SK-N-SH (cell line): ENCODE results near the gene NFAT5. TPM values are rescaled to one million over a fixed set of nuclear protein-coding genes. Genes with fewer than 3 reads are reported as not detected.

Experiments
- CTCF ChIA-PET: fragments of 300-600, 350-600 bp; formaldehyde crosslinking; extraction: SDS; loops from one replicate; lab custom pipeline; 2021; lab: Yijun Ruan, JAX
- POLR2A ChIA-PET: fragments of 350-600 bp; sonication (Branson Sonifier 250); formaldehyde crosslinking; extraction: SDS; loops from one replicate; lab custom pipeline; 2020; ENCODE audit warnings: antibody characterized with exemption, inconsistent platforms; lab: Yijun Ruan, JAX
- DNase-seq: peaks from one replicate; pipeline ENCODE4 v3.0.0; 2012
- H2AFZ ChIP-seq: fragments of 200-600 bp; sonication (generic); 2 replicates; pipeline ENCODE4 v1.8.1; 2016; ENCODE audit warnings: antibody characterized with exemption, mild to moderate bottlenecking, low read depth
- H3F3A ChIP-seq: fragments of 200-600 bp; sonication (generic); replicated peaks from 2 replicates; pipeline ENCODE3; 2016; ENCODE audit warnings: antibody characterized with exemption, mild to moderate bottlenecking; ENCODE audit not compliant: insufficient read depth
- H3K27ac ChIP-seq, 2 experiments: fragments of 200-500 bp in 1 of 2; fragments of 200-600 bp in 1 of 2; sonication (Bioruptor generic) in 1 of 2; sonication (generic), shearing (Covaris generic) in 1 of 2; 2 replicates each; pipeline versions ENCODE4 v1.5.1 to v1.6.1; 2014 to 2016; ENCODE audit warnings: low read depth in 2 of 2, inconsistent platforms in 1 of 2, low read length in 1 of 2, mild to moderate bottlenecking in 1 of 2, mixed read lengths in 1 of 2
- H3K27me3 ChIP-seq: fragments of 200-600 bp; sonication (generic), shearing (Covaris generic); 2 replicates; pipeline ENCODE4 v1.6.1; 2016; ENCODE audit warnings: mixed run types; ENCODE audit not compliant: insufficient read depth
- H3K36me3 ChIP-seq, 2 experiments: fragments of 200-500 bp in 1 of 2; fragments of 200-600 bp in 1 of 2; sonication (Bioruptor generic) in 1 of 2; sonication (generic) in 1 of 2; replicated peaks in 1 of 2; 2 replicates each; pipeline versions ENCODE3 to v1.5.1; 2014 to 2016; ENCODE audit warnings: low read length in 1 of 2, mild to moderate bottlenecking in 1 of 2; ENCODE audit not compliant: insufficient read depth in 2 of 2, control insufficient read depth in 1 of 2
- H3K4me1 ChIP-seq, 2 experiments: fragments of 200-500 bp in 1 of 2; fragments of 200-600 bp in 1 of 2; sonication (Bioruptor generic) in 1 of 2; sonication (generic), shearing (Covaris generic) in 1 of 2; 2 replicates each; pipeline versions ENCODE4 v1.5.1 to v1.6.1; 2014 to 2016; ENCODE audit warnings: low read depth in 1 of 2, low read length in 1 of 2, mixed run types in 1 of 2; ENCODE audit not compliant: insufficient read depth in 2 of 2, control insufficient read depth in 1 of 2
- H3K4me2 ChIP-seq: fragments of 200-600 bp; sonication (generic), shearing (Covaris generic); 2 replicates; pipeline ENCODE4 v1.6.1; 2017; ENCODE audit warnings: mixed run types
- H3K4me3 ChIP-seq, 2 experiments: fragments of 200-500 bp in 1 of 2; fragments of 200-600 bp in 1 of 2; sonication (Bioruptor generic) in 1 of 2; sonication (generic), shearing (Covaris generic) in 1 of 2; 2 replicates each; pipeline versions ENCODE4 v1.5.1 to v1.8.1; 2014 to 2016; ENCODE audit warnings: low read depth in 2 of 2, inconsistent platforms in 1 of 2, low read length in 1 of 2, mild to moderate bottlenecking in 1 of 2, mixed read lengths in 1 of 2, moderate library complexity in 1 of 2
- H3K79me2 ChIP-seq: fragments of 200-600 bp; sonication (generic); 2 replicates; pipeline ENCODE4 v1.8.1; 2017; ENCODE audit warnings: mild to moderate bottlenecking; ENCODE audit not compliant: insufficient read depth
- H3K9ac ChIP-seq: fragments of 200-600 bp; sonication (generic); 2 replicates; pipeline ENCODE4 v1.6.1; 2017; ENCODE audit warnings: mixed run types
- H3K9me2 ChIP-seq: fragments of 200-600 bp; sonication (generic); 2 replicates; pipeline ENCODE4 v1.6.1; 2017; ENCODE audit warnings: mixed run types
- H3K9me3 ChIP-seq: fragments of 200-600 bp; sonication (generic); 2 replicates; pipeline ENCODE4 v1.6.1; 2017; ENCODE audit warnings: mixed run types, mild to moderate bottlenecking, moderate library complexity
- H4K20me1 ChIP-seq: fragments of 200-600 bp; sonication (generic); 2 replicates; pipeline ENCODE4 v1.6.1; 2017; ENCODE audit warnings: mild to moderate bottlenecking, mixed run types; ENCODE audit not compliant: insufficient read depth
- CHD2 ChIP-seq: fragments of 150-350 bp; IDR thresholded peaks from 2 replicates; pipeline ENCODE4 v1.6.1; 2018; ENCODE audit warnings: low read length; ENCODE audit not compliant: partially characterized antibody
- CTCF ChIP-seq: fragments of 200-600 bp; sonication (generic); IDR thresholded peaks from 2 replicates; pipeline ENCODE4 v1.6.1; 2017; ENCODE audit warnings: antibody characterized with exemption, mild to moderate bottlenecking, moderate library complexity
- ELF1 ChIP-seq: IDR thresholded peaks from 2 replicates; pipeline ENCODE4 v1.4.0; 2012
- EZH2phosphoT487 ChIP-seq: fragments of 200-600 bp; sonication (generic); IDR thresholded peaks from 2 replicates; pipeline ENCODE4 v1.6.1; 2017; ENCODE audit warnings: low read depth, mixed run types, mild to moderate bottlenecking, antibody characterized with exemption, moderate library complexity, borderline replicate concordance
- FOSL2 ChIP-seq: IDR thresholded peaks from 2 replicates; pipeline ENCODE4 v1.4.0; 2012; ENCODE audit warnings: low read depth, mild to moderate bottlenecking, moderate library complexity, borderline replicate concordance
- FOXM1 ChIP-seq: IDR thresholded peaks from 2 replicates; pipeline ENCODE4 v1.4.0; 2012; ENCODE audit warnings: low read depth, mild to moderate bottlenecking
- GATA2 ChIP-seq: sonication (generic); formaldehyde crosslinking; IDR thresholded peaks from 2 replicates; pipeline ENCODE4 v1.5.0; 2020; ENCODE audit warnings: mild to moderate bottlenecking, missing genetic modification reagents
- JUND ChIP-seq: IDR thresholded peaks from 2 replicates; pipeline ENCODE4 v1.4.0; 2012
- MAX ChIP-seq: IDR thresholded peaks from 2 replicates; pipeline ENCODE4 v1.4.0; 2012; ENCODE audit warnings: low read depth
- RAD21 ChIP-seq: IDR thresholded peaks from 2 replicates; pipeline ENCODE4 v1.6.1; 2012; ENCODE audit warnings: mild to moderate bottlenecking, low read length
- RCOR1 ChIP-seq: fragments of 150-350 bp; IDR thresholded peaks from 2 replicates; pipeline ENCODE4 v1.6.1; 2017; ENCODE audit warnings: antibody characterized with exemption, low read length
- RFX5 ChIP-seq: IDR thresholded peaks from 2 replicates; pipeline ENCODE4 v1.6.1; 2012; ENCODE audit warnings: mild to moderate bottlenecking, improper control_type of control experiment, low read length
- RXRA ChIP-seq: IDR thresholded peaks from 2 replicates; pipeline ENCODE4 v1.4.0; 2012; ENCODE audit warnings: low read depth, mild to moderate bottlenecking, borderline replicate concordance
- SIN3A ChIP-seq: IDR thresholded peaks from 2 replicates; pipeline ENCODE4 v1.6.1; 2012; ENCODE audit warnings: low read depth, mild to moderate bottlenecking, low read length, moderate library complexity, borderline replicate concordance
- SMC3 ChIP-seq: IDR thresholded peaks from 2 replicates; pipeline ENCODE4 v1.6.1; 2012; ENCODE audit warnings: low read depth, low read length, improper control_type of control experiment
- TCF12 ChIP-seq: IDR thresholded peaks from 2 replicates; pipeline ENCODE4 v1.4.0; 2012
- TEAD4 ChIP-seq: IDR thresholded peaks from 2 replicates; pipeline ENCODE4 v1.4.0; 2012; ENCODE audit warnings: mild to moderate bottlenecking, borderline replicate concordance; ENCODE audit not compliant: insufficient read depth
- YY1 ChIP-seq: IDR thresholded peaks from 2 replicates; pipeline ENCODE4 v1.4.0; 2012; ENCODE audit warnings: low read depth, mild to moderate bottlenecking
- WGBS: methylation state at CpG from one replicate; pipeline ENCODE4 v1.1.6; 2017; ENCODE audit warnings: low lambda C conversion rate; 5-methylcytosine and 5-hydroxymethylcytosine counted together
- polyA plus RNA-seq, 3 experiments: library from polyadenylated mRNA; depleted of rRNA; stranded (reverse); fragments of >200 nt; gene quantifications; 2 replicates each; pipeline ENCODE4 v1.2.3, GENCODE V29; 2012
- TF ChIP-seq, protein P1 (sequence below): IDR thresholded peaks from 2 replicates; pipeline ENCODE4 v1.4.0; 2012; ENCODE audit warnings: low read depth, borderline replicate concordance
- TF ChIP-seq, protein P2 (sequence below): fragments of 150-350 bp; IDR thresholded peaks from 2 replicates; pipeline ENCODE4 v1.6.1; 2017; ENCODE audit warnings: antibody characterized with exemption, low read length, low read depth, borderline replicate concordance

NFAT5 gene
- polyA plus RNA-seq, 1 of the 3 experiments (the other 2 are of a cell fraction) = 7.2 TPM

- H3K4me2 ChIP-seq = no peak overlapping the region
- H3K4me3 ChIP-seq = no peak overlapping the region
- H4K20me1 ChIP-seq = no peaks in the 10 kb centered on the region
- WGBS = 97% methylated on average over 3 of the region's 3 CpGs
- no peaks in the 10 kb centered on the region for H3K27me3 ChIP-seq
- no peak for DNase-seq
- H3K36me3 ChIP-seq = peaks cover 86% of the 10 kb centered on the region in 2 experiments
- ChIA-PET CTCF (interaction anchor here (0.6 to 1.2 kb wide), 3 partner anchors 11 to 302 kb away, joined by 3 to 4 read pairs (median 4); partner anchors contain the start of gene NOB1), POLR2A (no interaction called here)
- TF ChIP-seq RAD21 (no peak), SMC3 (no peak), TCF12 (no peak), ELF1 (no peak), SIN3A (no peak), EZH2phosphoT487 (no peak), FOSL2 (no peak), RXRA (no peak), CTCF (no peak), RFX5 (no peak), JUND (no peak), CHD2 (no peak), GATA2 (CRISPR knock-in tag) (no peak), MAX (no peak), FOXM1 (no peak), RCOR1 (no peak), TEAD4 (no peak), YY1 (no peak)
- TF ChIP-seq, protein P1, sequence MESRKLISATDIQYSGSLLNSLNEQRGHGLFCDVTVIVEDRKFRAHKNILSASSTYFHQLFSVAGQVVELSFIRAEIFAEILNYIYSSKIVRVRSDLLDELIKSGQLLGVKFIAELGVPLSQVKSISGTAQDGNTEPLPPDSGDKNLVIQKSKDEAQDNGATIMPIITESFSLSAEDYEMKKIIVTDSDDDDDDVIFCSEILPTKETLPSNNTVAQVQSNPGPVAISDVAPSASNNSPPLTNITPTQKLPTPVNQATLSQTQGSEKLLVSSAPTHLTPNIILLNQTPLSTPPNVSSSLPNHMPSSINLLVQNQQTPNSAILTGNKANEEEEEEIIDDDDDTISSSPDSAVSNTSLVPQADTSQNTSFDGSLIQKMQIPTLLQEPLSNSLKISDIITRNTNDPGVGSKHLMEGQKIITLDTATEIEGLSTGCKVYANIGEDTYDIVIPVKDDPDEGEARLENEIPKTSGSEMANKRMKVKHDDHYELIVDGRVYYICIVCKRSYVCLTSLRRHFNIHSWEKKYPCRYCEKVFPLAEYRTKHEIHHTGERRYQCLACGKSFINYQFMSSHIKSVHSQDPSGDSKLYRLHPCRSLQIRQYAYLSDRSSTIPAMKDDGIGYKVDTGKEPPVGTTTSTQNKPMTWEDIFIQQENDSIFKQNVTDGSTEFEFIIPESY = no peak
- TF ChIP-seq, protein P2, sequence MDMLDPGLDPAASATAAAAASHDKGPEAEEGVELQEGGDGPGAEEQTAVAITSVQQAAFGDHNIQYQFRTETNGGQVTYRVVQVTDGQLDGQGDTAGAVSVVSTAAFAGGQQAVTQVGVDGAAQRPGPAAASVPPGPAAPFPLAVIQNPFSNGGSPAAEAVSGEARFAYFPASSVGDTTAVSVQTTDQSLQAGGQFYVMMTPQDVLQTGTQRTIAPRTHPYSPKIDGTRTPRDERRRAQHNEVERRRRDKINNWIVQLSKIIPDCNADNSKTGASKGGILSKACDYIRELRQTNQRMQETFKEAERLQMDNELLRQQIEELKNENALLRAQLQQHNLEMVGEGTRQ = no peak
- peaks cover 22% of the 10 kb centered on the region for H3F3A ChIP-seq
- no peak overlapping the region for H3K9ac ChIP-seq
- H3K9me3 ChIP-seq = no peaks in the 10 kb centered on the region
- peaks cover 0 to 5% of the 10 kb centered on the region in 2 experiments; a peak in 2 of 4 replicates for H3K4me1 ChIP-seq
- H2AFZ ChIP-seq = no peak overlapping the region
- H3K9me2 ChIP-seq = no peaks in the 10 kb centered on the region
- peaks cover 29% of the 10 kb centered on the region for H3K79me2 ChIP-seq
- H3K27ac ChIP-seq = no peak overlapping the region
Measured at GRCh38 chr16:69698404-69698803, 132.6 kb downstream of the NFAT5 start.
